ENCODE results near the gene NRXN3. TPM values are rescaled to one million over a fixed set of nuclear protein-coding genes. Genes with fewer than 3 reads are reported as not detected.

The NRXN3 gene
- total RNA-seq, 1 experiment from 2014 or later, result 1.1 TPM

DNA sequence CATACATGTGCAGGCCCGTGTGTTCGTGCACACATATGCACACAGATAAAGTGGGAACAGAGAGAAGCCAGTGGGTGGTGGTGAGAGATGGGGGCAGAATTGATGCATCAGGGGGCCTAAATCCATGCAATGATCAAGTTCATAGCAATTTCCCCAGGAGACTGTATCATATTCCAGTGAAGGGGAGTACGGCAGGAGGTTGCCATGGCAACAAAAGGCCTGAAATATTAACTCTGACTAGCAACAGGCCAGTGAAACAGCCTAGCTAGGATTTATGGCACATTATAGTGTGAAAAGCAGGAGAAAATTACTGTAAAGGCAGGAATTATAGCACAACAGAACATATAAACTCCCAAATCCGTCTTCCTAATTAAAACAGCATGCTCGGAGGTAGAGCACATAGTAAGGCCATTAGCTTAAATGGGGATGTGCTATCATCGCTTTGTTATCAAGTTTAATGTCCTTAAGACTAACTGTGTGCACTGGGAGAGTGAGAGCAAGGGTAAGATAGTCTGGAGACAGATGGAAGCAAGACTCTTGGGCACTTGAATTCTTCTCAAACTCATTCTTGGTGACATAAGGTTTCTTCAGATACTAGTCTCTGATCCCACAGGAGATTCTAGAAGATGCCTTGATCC lies 1234.8 kb downstream of the NRXN3 start:
- Histone ChIP-seq H3K79me2 (ENCODE audit: low read length) (no peaks in the 10 kb centered on the region), H3K4me2 (ENCODE audit: low read length) (no peak overlapping the region), H3K9ac (ENCODE audit: low read length) (no peak overlapping the region), H3K4me3 (ENCODE audit: low read length) (no peak overlapping the region), H3K36me3 (ENCODE audit: low read depth, low read length) (no peaks in the 10 kb centered on the region), H3K4me1 (ENCODE audit: insufficient read depth, low read length) (no peaks in the 10 kb centered on the region), H3K9me3 (ENCODE audit: low read length) (no peaks in the 10 kb centered on the region), H4K20me1 (ENCODE audit: low read length) (no peaks in the 10 kb centered on the region), H3F3A (ENCODE audit: low read length, unreplicated experiment) (no peaks in the 10 kb centered on the region), H3K27me3 (ENCODE audit: low read length) (no peaks in the 10 kb centered on the region), H3K27ac (ENCODE audit: low read length) (no peak overlapping the region), H2AFZ (ENCODE audit: low read length) (no peak overlapping the region), H3K9me2 (replicated peaks; ENCODE audit: low read length) (no peaks in the 10 kb centered on the region)
- ATAC-seq (no peak), DNase-seq (no peak)
- BruUV-seq (replicated peaks), result no TSS peak
- TF ChIP-seq, protein P1, sequence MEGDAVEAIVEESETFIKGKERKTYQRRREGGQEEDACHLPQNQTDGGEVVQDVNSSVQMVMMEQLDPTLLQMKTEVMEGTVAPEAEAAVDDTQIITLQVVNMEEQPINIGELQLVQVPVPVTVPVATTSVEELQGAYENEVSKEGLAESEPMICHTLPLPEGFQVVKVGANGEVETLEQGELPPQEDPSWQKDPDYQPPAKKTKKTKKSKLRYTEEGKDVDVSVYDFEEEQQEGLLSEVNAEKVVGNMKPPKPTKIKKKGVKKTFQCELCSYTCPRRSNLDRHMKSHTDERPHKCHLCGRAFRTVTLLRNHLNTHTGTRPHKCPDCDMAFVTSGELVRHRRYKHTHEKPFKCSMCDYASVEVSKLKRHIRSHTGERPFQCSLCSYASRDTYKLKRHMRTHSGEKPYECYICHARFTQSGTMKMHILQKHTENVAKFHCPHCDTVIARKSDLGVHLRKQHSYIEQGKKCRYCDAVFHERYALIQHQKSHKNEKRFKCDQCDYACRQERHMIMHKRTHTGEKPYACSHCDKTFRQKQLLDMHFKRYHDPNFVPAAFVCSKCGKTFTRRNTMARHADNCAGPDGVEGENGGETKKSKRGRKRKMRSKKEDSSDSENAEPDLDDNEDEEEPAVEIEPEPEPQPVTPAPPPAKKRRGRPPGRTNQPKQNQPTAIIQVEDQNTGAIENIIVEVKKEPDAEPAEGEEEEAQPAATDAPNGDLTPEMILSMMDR (conservative IDR thresholded peaks at IDR 0.05; ENCODE audit: low read depth, low read length), result no peak
- TF ChIP-seq EZH2 (IDR thresholded peaks at IDR 0.05; ENCODE audit: low read length, unreplicated experiment), result no peak
- no peak for TF ChIP-seq EZH2phosphoT487 (IDR thresholded peaks at IDR 0.05; ENCODE audit: borderline replicate concordance, low read length)
- ChIA-PET POLR2A (ENCODE audit: unreplicated experiment) (no interaction called here), CTCF (no interaction called here)
- intact Hi-C loops (cut with micrococcal nuclease), result no loop called here

DNA sequence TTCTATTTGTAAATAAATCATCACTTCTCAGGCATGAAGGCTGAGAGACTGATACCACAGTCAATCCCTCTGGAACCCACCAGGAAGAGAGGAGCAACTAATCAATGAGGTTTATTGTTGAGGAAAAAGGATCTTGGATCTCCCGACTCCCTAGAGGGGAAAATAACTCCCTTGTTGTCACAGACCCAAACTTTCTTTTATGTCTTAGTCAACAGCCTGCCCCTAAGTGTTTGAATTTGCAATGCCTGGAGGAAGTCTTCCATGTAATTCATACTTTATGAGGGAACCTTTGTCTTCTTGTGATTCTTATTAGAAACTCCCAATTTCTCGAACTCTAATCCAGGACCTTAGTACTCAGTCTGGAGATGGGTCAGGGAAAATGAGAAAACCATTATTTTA lies 1235.3 kb downstream of the NRXN3 start:
- no peak overlapping the region for H2AFZ ChIP-seq (ENCODE audit: low read length)
- H3F3A ChIP-seq (ENCODE audit: low read length, unreplicated experiment), result no peaks in the 10 kb centered on the region
- ChIA-PET CTCF (no interaction called here), POLR2A (ENCODE audit: unreplicated experiment) (no interaction called here)
- H3K79me2 ChIP-seq (ENCODE audit: low read length), result no peaks in the 10 kb centered on the region
- no peak overlapping the region for H3K4me3 ChIP-seq (ENCODE audit: low read length)
- H3K9me2 ChIP-seq (replicated peaks; ENCODE audit: low read length), result no peaks in the 10 kb centered on the region
- no peak for ATAC-seq
- H3K36me3 ChIP-seq (ENCODE audit: low read depth, low read length), result no peaks in the 10 kb centered on the region
- H3K4me1 ChIP-seq (ENCODE audit: insufficient read depth, low read length), result peaks cover under 1% of the 10 kb centered on the region; the same call in 1 of the 2 replicates
- DNase-seq, result no peak
- BruUV-seq (replicated peaks), result no TSS peak
- intact Hi-C loops (cut with micrococcal nuclease), result no loop called here
- no peak for TF ChIP-seq EZH2 (IDR thresholded peaks at IDR 0.05; ENCODE audit: low read length, unreplicated experiment)
- no peak for TF ChIP-seq EZH2phosphoT487 (IDR thresholded peaks at IDR 0.05; ENCODE audit: borderline replicate concordance, low read length)
- TF ChIP-seq, protein P1 (conservative IDR thresholded peaks at IDR 0.05; ENCODE audit: low read depth, low read length), result no peak
- no peaks in the 10 kb centered on the region for H3K9me3 ChIP-seq (ENCODE audit: low read length)
- no peak overlapping the region for H3K27ac ChIP-seq (ENCODE audit: low read length)
- no peak overlapping the region for H3K4me2 ChIP-seq (ENCODE audit: low read length)
- H3K27me3 ChIP-seq (ENCODE audit: low read length), result no peaks in the 10 kb centered on the region
- H4K20me1 ChIP-seq (ENCODE audit: low read length), result no peaks in the 10 kb centered on the region
- H3K9ac ChIP-seq (ENCODE audit: low read length), result no peak overlapping the region

DNA sequence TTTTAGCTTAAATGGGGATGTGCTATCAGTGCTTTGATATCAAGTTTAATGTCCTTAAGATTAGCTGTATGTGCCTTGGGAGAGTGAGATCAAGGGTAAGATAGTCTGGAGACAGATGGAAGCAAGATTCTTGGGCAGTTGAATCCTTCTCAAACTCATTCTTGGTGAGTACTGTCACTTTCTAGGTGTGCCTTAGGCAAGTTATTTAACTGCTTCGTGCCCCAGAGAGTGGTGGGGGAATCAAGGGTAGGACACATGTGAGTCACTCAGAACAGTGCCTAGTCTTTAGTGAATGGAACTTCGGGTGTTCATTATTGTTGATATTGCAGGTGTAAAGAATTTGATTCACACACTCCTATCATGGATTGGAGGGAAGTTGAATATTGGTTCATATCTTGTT lies 1237.4 kb downstream of the NRXN3 start:
- Histone ChIP-seq H3K27me3 (ENCODE audit: low read length) (no peaks in the 10 kb centered on the region), H3K4me2 (ENCODE audit: low read length) (no peak overlapping the region), H3K9me2 (replicated peaks; ENCODE audit: low read length) (no peaks in the 10 kb centered on the region), H3K27ac (ENCODE audit: low read length) (no peak overlapping the region), H3K4me1 (ENCODE audit: insufficient read depth, low read length) (peaks cover 19% of the 10 kb centered on the region), H3K9me3 (ENCODE audit: low read length) (no peaks in the 10 kb centered on the region), H3K79me2 (ENCODE audit: low read length) (no peaks in the 10 kb centered on the region), H3K9ac (ENCODE audit: low read length) (no peak overlapping the region), H2AFZ (ENCODE audit: low read length) (no peak overlapping the region), H3K4me3 (ENCODE audit: low read length) (no peak overlapping the region), H4K20me1 (ENCODE audit: low read length) (no peaks in the 10 kb centered on the region), H3F3A (ENCODE audit: low read length, unreplicated experiment) (no peaks in the 10 kb centered on the region), H3K36me3 (ENCODE audit: low read depth, low read length) (no peaks in the 10 kb centered on the region)
- CTCF ChIA-PET, result no interaction called here
- no peak for TF ChIP-seq EZH2phosphoT487 (IDR thresholded peaks at IDR 0.05; ENCODE audit: borderline replicate concordance, low read length)
- no peak for TF ChIP-seq EZH2 (IDR thresholded peaks at IDR 0.05; ENCODE audit: low read length, unreplicated experiment)
- TF ChIP-seq, protein P1 (conservative IDR thresholded peaks at IDR 0.05; ENCODE audit: low read depth, low read length), result no peak
- intact Hi-C loops (cut with micrococcal nuclease), result no loop called here
- no TSS peak for BruUV-seq (replicated peaks)
- POLR2A ChIA-PET (ENCODE audit: unreplicated experiment), result no interaction called here
- DNase-seq, result peak; percentile 35
- no peak for ATAC-seq
